Measurements from ENCODE around the gene SGTA.

SGTA gene

DNA sequence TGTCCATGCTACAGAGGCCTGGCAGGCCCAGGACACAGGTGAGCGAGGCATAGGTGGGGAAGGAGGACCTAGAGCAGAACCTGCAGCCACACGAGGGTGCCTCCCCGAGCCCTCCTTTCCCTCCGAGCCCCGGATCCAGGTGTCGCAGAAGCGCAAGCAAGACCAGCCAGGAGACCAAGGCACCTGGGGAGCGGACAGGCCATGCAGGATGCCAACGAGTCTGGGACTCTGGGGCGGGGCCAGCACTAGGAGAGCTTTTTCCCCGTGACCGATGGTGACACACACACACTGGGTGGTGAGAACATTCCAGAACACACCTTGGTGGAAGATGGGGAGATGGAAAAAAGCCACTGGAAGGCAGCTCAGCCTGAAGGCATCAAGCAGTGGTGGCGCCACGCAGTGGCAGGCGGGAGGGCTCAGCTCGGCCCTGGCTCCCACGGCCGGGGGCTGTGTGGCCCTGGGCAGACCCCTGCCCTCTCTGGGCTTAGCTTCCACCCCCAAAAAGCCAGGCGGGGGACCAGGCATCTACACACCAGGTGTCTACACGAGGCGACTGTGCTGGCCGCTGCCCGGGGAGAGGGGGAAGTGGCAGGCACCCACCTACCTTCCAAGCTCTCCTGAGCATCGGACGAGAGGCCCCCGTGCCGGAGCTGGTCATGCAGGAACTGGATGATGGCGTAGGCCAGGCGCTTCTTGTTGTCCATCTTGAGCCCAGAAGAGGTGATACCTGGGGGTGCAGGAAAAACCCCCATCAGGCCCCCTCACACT, 14.5 kb downstream of the SGTA start:
- DNase-seq = no peak

- no peak for DNase-seq
Observed at GRCh38 chr19:2767688-2768087, 15.4 kb downstream of the SGTA start.

- DNase-seq = no peak
Observed at GRCh38 chr19:2766594-2767372, 16.3 kb downstream of the SGTA start.

DNA sequence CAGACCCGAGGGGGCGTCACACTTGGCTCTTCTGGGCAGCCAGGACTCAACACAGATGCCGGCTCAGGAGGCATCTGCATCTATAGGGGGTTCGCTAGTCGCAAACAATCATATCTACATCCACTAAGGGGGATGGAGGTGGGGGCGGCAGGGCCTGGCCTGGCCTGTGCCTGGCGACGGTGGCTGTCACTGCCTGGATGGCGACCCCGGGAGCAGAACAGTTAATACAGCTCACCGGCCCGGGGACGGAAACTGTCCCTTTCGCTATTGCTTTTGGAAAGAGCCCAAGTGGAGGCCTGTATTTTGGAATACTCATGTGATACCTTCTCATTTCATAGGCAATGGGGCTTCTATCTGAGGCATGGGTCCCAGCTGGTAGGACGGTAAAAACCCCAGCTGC, 17.7 kb downstream of the SGTA start:
- DNase-seq = no peak

DNA sequence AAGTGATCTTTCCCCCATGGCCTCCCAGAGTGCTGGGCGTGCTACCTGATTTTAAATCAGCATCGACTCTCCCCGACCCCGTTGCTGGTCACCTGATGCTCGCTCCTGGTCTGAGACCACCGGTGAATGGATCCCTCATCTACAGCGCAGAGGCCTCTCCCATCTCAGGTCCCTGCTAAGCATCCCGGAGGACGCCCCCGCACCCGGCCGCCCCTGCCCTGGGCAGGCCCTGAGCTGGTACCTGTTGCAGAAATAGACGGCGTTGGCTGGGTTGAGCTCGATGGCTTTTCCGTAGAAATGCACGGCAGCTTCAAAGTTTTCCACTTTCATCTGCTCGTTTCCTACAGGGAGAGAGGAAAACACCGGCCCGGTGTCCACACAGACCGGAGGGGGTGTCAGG, 18.1 kb downstream of the SGTA start:
- no peak for DNase-seq

DNA sequence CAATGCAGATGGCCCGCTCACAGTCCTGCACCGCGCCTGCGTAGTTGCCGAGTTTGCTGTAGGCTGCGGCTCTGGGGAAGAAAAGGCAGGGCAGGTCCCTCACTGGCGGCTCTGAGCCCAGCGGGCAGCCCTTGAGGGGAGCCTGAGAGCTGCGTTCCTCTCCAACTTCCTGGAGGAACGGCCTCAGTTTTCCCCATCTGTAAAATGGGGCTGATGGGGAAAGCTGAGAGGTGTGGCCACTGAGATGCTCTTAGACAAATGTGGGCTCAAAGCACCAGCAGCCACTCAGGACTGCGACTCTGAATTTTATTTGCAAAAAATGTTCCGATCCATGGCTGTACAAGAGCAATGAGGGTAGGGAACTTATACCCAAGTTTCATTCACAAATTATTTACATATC, 19.4 kb downstream of the SGTA start:
- no peak for DNase-seq

DNA sequence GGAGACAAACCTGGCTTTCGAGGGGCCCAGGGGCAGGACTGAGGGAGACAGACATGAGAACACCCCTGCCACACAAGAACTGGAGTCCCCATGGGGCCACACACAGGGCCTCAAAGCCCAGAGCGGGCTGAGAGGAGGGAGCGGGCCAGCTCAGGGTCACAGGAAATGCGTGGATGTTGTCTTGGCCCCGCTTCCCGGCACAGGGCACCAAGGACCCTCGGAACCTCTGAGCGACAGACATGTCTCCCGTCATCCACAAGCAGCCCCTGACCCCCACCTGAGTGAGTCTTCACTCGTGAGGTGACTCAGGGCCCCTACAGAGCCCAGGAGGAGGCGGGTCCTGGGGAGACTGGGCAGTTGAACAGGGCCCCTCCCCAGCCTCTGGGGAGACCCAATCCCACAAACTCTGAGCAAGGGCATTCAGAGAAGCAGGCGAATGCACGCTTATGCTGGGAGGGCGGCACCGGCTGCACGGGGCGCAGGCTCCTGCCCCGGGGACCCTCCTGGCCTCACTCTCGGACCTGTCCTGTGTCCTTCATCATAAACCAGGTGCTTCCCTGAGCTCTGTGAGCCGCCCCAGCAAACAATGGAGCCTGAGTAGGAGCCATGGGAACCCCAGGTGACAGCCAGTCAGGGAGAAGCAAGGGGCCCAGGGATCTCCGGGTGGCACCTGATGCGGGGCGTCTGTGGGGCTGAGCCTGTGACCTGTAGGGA, 20.1 kb downstream of the SGTA start:
- no peak for DNase-seq

DNA sequence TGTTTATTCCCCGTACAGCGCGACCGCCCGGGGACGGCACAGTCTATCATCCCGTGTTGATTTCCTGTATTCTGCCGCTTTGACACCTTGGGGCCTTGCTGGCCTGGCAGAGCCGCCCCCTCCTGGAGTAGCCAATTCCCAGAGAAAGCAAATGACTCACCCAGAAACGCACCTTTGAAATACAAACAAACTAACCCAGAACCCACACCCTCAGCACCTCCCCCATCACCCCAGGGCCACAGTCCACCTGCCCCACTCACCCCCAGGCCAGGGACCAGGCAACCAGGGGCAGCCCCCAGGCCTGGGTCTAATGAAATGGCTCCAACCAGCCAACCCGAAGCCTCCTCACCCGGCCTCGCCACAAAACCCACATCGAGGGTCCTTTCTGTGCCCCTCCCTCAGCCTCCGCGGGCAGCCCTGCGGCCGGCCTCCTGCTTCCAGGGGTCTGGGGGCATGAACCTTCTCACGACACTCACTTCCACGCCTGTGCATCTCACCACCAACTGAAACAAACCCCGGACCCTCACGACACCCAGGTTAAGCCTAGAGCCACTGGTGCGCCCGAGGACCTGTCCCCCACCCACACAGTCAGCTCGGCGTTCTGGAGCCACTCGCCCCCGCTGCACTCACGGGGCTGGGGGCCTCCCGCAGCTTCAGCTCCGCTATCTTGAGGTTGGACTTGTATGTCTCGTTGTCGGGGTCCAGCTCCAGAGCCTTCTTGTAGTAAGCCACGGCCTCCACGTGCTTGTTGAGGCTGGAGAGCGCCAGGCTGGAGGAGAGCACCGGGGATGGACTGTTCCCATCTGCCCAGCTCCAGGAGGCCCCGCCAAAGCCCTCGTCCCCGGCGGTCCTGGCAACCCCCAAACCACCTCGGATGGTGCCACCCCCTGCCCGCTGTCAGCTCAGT, 20.9 kb downstream of the SGTA start:
- DNase-seq = no peak

DNA sequence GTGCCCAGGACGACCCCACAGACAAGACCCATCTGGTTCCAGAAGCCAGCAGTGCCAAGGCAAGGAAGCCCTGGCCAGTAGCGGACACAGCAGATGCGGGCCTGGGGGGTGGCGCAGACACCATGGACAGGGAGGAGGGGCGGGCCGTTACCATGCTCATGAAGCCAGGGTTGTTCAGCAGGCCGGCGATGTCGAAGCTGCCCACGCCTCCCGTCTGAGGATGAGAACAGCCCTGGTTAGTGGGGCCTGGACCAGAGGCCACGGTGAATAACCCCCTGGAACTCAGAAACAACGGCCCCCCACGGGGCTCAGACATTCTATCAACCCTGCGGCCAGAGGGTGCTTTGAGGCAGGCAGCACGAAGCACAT, 21.8 kb downstream of the SGTA start:
- no peak for DNase-seq

DNA sequence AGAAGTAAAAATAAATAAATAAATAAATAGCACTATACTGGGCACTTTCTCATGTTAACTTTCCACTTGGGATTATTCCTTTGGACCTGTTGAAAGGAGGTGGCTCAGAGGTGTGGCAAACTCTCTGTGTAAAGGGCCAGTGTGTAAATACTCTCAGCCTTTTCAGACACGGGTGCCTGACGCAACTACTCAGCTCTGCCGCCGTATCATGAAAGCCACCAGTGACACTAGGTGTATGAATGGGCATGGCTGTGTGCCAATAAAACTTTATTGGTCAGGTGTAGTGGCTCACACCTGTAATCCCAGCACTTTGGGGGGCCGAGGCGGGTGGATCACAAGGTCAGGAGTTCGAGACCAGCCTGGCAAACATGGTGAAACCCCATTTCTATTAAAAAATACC, 23.1 kb downstream of the SGTA start:
- DNase-seq = no peak

GRCh38 chr19:2759362-2759761, 23.7 kb downstream of the SGTA start:
- no peak for DNase-seq

DNA sequence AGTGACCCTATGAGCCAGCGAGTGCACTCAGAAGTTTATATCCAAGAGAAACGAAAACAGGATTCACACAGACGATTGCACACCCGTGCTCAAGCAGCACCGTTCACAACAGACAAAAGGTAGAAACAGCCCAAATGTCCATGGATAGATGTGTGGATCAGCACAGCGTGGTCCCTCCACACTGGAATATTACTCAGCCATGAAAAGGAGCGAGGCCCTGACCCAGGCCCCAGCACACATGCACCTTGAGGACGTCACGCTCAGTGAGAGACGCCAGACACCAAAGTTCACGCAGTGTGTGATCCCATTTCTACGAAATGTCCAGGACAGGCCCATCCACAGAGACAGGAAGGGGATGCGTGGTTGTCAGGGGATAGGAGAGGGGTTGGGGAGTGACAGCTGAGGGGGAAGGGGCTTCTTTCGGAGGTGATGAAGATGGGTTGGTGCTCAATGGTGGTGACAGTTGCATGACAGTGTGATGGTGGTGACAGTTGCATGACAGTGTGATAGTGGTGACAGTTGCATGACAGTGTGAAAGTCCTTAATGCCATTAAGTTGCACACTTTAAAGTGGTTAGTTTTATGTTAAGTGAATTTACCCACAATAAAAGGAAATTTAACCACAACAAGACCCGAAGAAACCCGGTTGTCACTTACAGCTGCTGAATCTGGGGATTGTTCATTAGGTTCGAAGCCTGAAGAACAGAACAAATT, 24.3 kb downstream of the SGTA start:
- no peak for DNase-seq

DNA sequence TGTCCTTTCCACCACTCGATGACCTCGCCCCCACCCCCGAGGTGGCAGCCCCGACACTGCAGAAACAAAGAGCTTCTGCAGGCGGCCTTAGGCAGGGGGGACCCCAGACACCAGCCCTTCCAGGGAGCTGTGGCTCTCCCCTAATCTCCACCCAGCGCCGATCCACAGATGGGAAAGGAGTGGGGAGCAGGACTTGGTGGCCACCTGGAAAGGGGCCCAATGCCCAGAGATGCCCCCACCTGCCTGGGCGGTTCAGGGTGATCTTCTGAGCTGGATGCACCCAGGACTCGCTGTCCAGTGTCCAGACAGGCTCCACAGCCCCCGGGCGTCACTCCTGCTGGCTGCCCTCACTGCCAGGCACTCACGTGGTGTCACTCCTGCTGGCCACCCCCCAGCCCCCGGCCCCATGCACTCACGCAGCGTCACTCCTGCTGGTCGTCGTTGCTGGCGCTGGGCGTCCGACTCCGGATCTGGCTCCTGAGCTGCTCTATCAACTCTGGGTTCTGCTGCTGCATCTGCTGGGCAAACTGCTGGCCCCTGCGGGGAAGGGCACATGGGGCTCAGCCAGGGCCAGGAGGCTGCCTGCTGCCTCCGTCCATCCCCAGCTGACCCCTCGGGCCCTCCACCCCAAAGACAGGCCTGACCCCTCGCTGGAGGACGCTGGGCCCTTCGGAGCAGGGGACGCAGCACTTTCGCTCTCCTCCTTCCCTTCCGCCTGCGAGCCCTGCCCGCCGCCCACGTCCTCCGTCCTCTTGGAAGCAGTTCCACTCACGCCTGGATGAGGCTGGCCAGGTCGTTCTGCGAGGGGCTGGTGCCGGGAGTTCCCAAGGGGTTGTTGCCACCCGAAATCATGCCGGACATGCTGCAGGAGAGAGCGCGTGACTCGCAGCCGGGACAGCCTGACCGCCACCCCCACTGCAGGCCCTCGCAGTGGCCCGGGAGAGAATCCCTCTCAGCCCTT, 25.9 kb downstream of the SGTA start:
- DNase-seq = no peak

DNA sequence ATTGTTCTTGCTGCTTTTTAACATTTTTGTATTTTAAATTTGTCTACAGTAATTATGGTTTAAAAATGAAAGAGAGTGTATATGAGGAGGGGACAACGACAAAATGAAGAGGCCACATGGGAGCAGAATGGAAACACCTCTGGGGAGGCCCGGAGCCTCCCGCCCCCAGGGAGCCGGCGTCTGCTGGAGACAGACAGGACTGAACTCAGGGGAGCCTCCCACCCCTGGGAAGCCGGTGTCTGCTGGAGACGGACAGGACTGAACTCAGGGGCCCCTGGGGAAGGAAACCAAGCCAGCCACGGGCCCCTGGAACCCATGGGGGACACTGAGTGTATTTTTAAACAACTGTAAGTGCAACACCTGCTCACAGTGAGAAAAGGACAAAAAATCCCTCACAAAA, 26.6 kb downstream of the SGTA start:
- DNase-seq = no peak

DNA sequence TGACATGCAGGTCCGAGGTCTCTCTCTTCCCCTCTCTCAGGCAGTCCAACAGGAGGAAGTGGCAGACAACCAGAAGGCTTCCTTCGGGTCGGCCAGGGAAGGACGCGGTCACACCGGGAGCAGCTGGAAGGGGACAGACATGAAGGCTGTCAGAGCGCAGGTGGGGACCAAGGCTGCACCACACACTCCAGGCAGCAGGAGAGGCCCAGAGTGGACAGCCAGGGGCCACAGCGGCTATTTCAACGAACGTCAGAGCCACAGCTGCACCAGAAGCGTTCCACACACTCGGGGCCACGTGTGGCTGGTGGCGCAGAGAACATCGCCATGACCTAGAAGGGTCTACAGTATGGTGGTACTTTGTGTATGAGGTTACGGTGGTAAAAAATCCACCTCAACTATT, 27.3 kb downstream of the SGTA start:
- no peak for DNase-seq

- no peak for DNase-seq
Observed at GRCh38 chr19:2755448-2755705, 27.7 kb downstream of the SGTA start.

- no peak for DNase-seq
Observed at GRCh38 chr19:2754659-2755447, 28.2 kb downstream of the SGTA start.

GRCh38 chr19:2751438-2751830, 31.6 kb downstream of the SGTA start:
- no peak for DNase-seq

DNA sequence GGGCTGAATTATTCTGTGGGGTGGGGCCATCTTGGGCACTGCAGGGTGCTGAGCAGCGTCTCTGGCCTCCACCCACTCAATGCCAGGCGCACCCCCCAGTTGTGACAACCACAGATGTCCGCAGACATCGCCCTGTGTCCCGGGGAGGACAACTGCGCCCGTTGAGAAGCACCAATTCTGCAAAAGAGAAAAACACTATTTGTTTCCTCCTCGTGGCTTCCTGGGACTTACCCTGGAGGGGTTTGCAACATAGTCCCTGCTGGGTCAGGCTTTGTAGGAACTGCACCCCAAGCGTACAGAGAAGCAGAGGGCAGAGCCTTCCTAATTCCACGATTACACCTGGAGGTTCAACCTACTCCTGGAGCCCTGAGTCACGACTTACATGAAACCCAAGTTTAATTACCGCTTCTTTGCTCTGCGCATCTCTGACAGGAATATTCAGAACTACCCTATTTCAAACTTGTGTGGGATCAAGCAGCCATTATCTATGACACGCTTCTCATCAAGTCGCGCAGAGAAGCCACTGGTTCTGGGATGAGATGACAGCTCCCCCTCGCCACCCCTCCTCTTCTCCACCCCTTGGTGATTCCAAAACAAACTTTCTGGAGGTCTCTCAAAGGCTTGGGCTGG, 32.1 kb downstream of the SGTA start:
- DNase-seq = no peak

GRCh38 chr19:2747349-2747748, 35.7 kb downstream of the SGTA start:
- DNase-seq = no peak
